H1 (cell line): Measurements from ENCODE around the gene SFR1.

Source experiments
- BCL11A ChIP-seq, 2 experiments: IDR thresholded peaks; one replicate each; pipeline ENCODE4 v1.6.1; 2011; ENCODE audit warnings: low read depth in 2 of 2, low read length in 2 of 2, mild to moderate bottlenecking in 2 of 2
- CBX8 ChIP-seq: fragments of 300-800, 300-1000 bp; sonication (generic); IDR thresholded peaks from 2 replicates; pipeline ENCODE4 v1.7.1; 2016; ENCODE audit warnings: low read depth, low read length, borderline replicate concordance
- CEBPB ChIP-seq: IDR thresholded peaks from 2 replicates; pipeline ENCODE4 v1.6.1; 2012; ENCODE audit warnings: low read depth, low read length
- CTCF ChIP-seq, 3 experiments: IDR thresholded peaks; 1 replicate in 2 of 3; 2 replicates in 1 of 3; pipeline versions ENCODE4 v1.5.1 to v1.6.1; 2011; ENCODE audit warnings: low read length in 3 of 3, mild to moderate bottlenecking in 3 of 3, inconsistent platforms in 2 of 3, low read depth in 1 of 3, moderate library complexity in 1 of 3; ENCODE audit not compliant: insufficient read depth in 1 of 3; ENCODE audit errors: control extremely low read depth in 1 of 3
- EP300 ChIP-seq, 2 experiments: IDR thresholded peaks; 1 replicate in 1 of 2; 2 replicates in 1 of 2; pipeline ENCODE4 v1.6.1; 2011 to 2012; ENCODE audit warnings: low read depth in 2 of 2, low read length in 2 of 2, mild to moderate bottlenecking in 2 of 2, borderline replicate concordance in 1 of 2, inconsistent platforms in 1 of 2, moderate library complexity in 1 of 2
- EZH2 ChIP-seq: fragments of 200-600 bp; sonication (generic); IDR thresholded peaks from 2 replicates; pipeline ENCODE4 v1.7.1; 2012; ENCODE audit warnings: low read depth, mild to moderate bottlenecking, moderate library complexity, low read length, inconsistent platforms; ENCODE audit not compliant: severe bottlenecking
- JUN ChIP-seq: IDR thresholded peaks from 2 replicates; pipeline ENCODE4 v1.6.1; 2011; ENCODE audit warnings: low read depth, mild to moderate bottlenecking, improper control_type of control experiment, low read length
- MAX ChIP-seq: IDR thresholded peaks from 2 replicates; pipeline ENCODE4 v1.6.1; 2012; ENCODE audit warnings: inconsistent platforms
- NRF1 ChIP-seq: IDR thresholded peaks from 2 replicates; pipeline ENCODE4 v1.6.1; 2011; ENCODE audit warnings: mild to moderate bottlenecking, low read depth, low read length, improper control_type of control experiment
- PHF8 ChIP-seq: fragments of 200-600 bp; sonication (generic); conservative IDR thresholded peaks from 2 replicates; pipeline ENCODE4 v1.7.1; 2012; ENCODE audit warnings: low read depth, mild to moderate bottlenecking, inconsistent platforms, low read length, moderate library complexity
- POLR2A ChIP-seq, 2 experiments: IDR thresholded peaks; 1 replicate in 1 of 2; 2 replicates in 1 of 2; pipeline ENCODE4 v1.6.1; 2011; ENCODE audit warnings: low read depth in 2 of 2, low read length in 2 of 2, mild to moderate bottlenecking in 2 of 2; ENCODE audit errors: control extremely low read depth in 1 of 2
- POLR2AphosphoS5 ChIP-seq: IDR thresholded peaks from 2 replicates; pipeline ENCODE4 v1.6.1; 2011; ENCODE audit warnings: low read depth, low read length
- RAD21 ChIP-seq, 2 experiments: IDR thresholded peaks in 1 of 2; conservative IDR thresholded peaks in 1 of 2; 2 replicates each; pipeline ENCODE4 v1.6.1; 2011; ENCODE audit warnings: low read depth in 2 of 2, low read length in 2 of 2, improper control_type of control experiment in 1 of 2, inconsistent platforms in 1 of 2, mild to moderate bottlenecking in 1 of 2, moderate library complexity in 1 of 2
- TAF1 ChIP-seq: IDR thresholded peaks from 2 replicates; pipeline ENCODE4 v1.6.1; 2011; ENCODE audit warnings: mild to moderate bottlenecking, low read depth, low read length

GRCh38 chr10:104089621-104090020, 32.4 kb upstream of the SFR1 start:
- TF ChIP-seq CTCF (IDR thresholded peaks at IDR 0.05; ENCODE audit: control extremely low read depth in 1 of 3, insufficient read depth in 1 of 3, low read depth in 1 of 3, low read length in 3 of 3) (no peak), TAF1 (no peak), CEBPB (no peak), POLR2AphosphoS5 (no peak), RAD21 (IDR thresholded peaks at IDR 0.05 in 1 of 2, conservative IDR thresholded peaks at IDR 0.05 in 1 of 2; ENCODE audit: low read depth in 2 of 2, low read length in 2 of 2) (no peak), BCL11A (IDR thresholded peaks at IDR 0.05; ENCODE audit: low read depth in 2 of 2, low read length in 2 of 2) (no peak), EZH2 (no peak), JUN (no peak), PHF8 (no peak), CBX8 (no peak), NRF1 (no peak), POLR2A (IDR thresholded peaks at IDR 0.05; ENCODE audit: control extremely low read depth in 1 of 2, low read depth in 2 of 2, low read length in 2 of 2) (no peak), MAX (no peak), EP300 (IDR thresholded peaks at IDR 0.05; ENCODE audit: borderline replicate concordance in 1 of 2, low read depth in 2 of 2, low read length in 2 of 2) (no peak)
